GM23248 (cell line): ENCODE data around the gene GMNN.

Experiments
- EZH2 ChIP-seq: fragments of 200-600 bp; sonication (generic); IDR thresholded peaks from 2 replicates; pipeline ENCODE4 v1.6.1; 2018; ENCODE audit warnings: antibody characterized with exemption, mild to moderate bottlenecking; ENCODE audit not compliant: insufficient read depth, poor library complexity, severe bottlenecking
- EZH2phosphoT487 ChIP-seq: fragments of 200-600 bp; sonication (generic); IDR thresholded peaks from 2 replicates; pipeline ENCODE4 v1.6.1; 2018; ENCODE audit warnings: antibody characterized with exemption, moderate library complexity, mild to moderate bottlenecking, low read depth; ENCODE audit not compliant: insufficient read depth

DNA sequence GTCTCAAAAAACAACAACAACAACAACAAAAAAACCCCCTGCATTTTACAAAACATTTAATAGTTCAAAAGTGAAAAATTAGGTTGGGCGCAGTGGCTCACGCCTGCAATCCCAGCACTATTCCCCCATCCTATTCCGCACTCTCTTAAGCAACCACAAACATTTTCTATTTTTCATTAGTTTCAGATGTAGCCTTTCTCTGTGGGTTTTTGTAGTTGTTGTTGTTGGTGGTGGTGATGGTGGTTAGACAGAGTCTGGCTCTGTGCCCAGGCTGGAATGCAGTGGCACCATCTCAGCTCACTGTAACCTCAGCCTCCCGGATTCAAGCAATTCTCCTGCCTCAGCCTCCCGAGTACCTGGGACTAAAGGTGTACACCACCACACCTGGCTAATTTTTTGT, 6.4 kb upstream of the GMNN start:
- TF ChIP-seq EZH2phosphoT487 = no peak
- no peak for TF ChIP-seq EZH2
